RWPE2 (cell line): ENCODE results near the gene ITIH6.

Experiments used
- ATAC-seq: fragments of 200-7000 bp; cut with Tn5 transposase; 3 replicates; pipeline ENCODE4 v1.9.1; 2021; ENCODE audit warnings: low read depth
- DNase-seq: peaks from one replicate; pipeline ENCODE4 v3.0.0-alpha.2; 2020; ENCODE audit warnings: low spot score
- H3K27ac ChIP-seq: fragments of 450-650 bp; 2 replicates; pipeline ENCODE4 v1.5.1; 2017; ENCODE audit warnings: mild to moderate bottlenecking; ENCODE audit not compliant: poor library complexity, severe bottlenecking
- H3K27me3 ChIP-seq: fragments of 250-450 bp; sonication (Bioruptor Pico); 2 replicates; pipeline ENCODE4 v1.5.1; 2021; ENCODE audit warnings: mild to moderate bottlenecking, moderate library complexity; ENCODE audit not compliant: insufficient read depth, poor library complexity, severe bottlenecking
- H3K36me3 ChIP-seq: fragments of 250-450 bp; sonication (Bioruptor Pico); 2 replicates; pipeline ENCODE4 v1.5.1; 2020; ENCODE audit warnings: low read depth, mild to moderate bottlenecking, moderate library complexity
- H3K4me1 ChIP-seq: fragments of 250-450 bp; sonication (Bioruptor Pico); 2 replicates; pipeline ENCODE4 v1.5.1; 2021; ENCODE audit warnings: mild to moderate bottlenecking, moderate library complexity; ENCODE audit not compliant: insufficient read depth, poor library complexity, severe bottlenecking
- H3K4me3 ChIP-seq: fragments of 250-450 bp; sonication (Bioruptor Pico); 2 replicates; pipeline ENCODE4 v1.5.1; 2021; ENCODE audit warnings: mild to moderate bottlenecking, moderate library complexity; ENCODE audit not compliant: severe bottlenecking
- H3K9me3 ChIP-seq: fragments of 250-450 bp; sonication (Bioruptor Pico); 2 replicates; pipeline ENCODE4 v1.5.1; 2021; ENCODE audit warnings: mild to moderate bottlenecking, moderate library complexity; ENCODE audit not compliant: severe bottlenecking
- TF ChIP-seq, protein P1 (sequence below): fragments of 450-650 bp; IDR thresholded peaks from one replicate; pipeline ENCODE4 v1.5.1; 2017; ENCODE audit warnings: mild to moderate bottlenecking, moderate library complexity; ENCODE audit not compliant: poor library complexity, severe bottlenecking

The ITIH6 gene

DNA sequence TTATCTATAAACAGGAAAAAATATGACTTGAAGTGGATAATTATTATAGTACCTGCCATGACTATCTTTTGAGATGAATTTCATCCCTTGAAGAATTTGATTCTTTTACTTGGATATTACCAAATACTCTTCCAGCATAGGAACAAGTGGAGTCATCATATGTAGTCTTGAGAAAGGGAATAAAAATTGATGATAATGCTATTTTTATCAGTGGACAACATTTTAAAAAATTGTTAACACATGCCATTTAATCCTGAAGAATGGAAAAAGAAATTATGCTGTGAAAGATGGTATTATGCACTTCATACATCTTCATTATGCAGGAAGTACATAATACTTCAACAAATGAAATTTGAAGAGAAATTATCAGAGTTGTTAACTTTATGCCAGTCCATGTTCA is 83.6 kb downstream of the ITIH6 start:
- TF ChIP-seq, protein P1, sequence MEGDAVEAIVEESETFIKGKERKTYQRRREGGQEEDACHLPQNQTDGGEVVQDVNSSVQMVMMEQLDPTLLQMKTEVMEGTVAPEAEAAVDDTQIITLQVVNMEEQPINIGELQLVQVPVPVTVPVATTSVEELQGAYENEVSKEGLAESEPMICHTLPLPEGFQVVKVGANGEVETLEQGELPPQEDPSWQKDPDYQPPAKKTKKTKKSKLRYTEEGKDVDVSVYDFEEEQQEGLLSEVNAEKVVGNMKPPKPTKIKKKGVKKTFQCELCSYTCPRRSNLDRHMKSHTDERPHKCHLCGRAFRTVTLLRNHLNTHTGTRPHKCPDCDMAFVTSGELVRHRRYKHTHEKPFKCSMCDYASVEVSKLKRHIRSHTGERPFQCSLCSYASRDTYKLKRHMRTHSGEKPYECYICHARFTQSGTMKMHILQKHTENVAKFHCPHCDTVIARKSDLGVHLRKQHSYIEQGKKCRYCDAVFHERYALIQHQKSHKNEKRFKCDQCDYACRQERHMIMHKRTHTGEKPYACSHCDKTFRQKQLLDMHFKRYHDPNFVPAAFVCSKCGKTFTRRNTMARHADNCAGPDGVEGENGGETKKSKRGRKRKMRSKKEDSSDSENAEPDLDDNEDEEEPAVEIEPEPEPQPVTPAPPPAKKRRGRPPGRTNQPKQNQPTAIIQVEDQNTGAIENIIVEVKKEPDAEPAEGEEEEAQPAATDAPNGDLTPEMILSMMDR = no peak
- DNase-seq (no peak), ATAC-seq (no peak)
- H3K4me3 ChIP-seq = no peak overlapping the region
- H3K27me3 ChIP-seq = no peaks in the 10 kb centered on the region
- H3K9me3 ChIP-seq = no peaks in the 10 kb centered on the region
- H3K36me3 ChIP-seq = no peaks in the 10 kb centered on the region
- H3K4me1 ChIP-seq = peaks cover 10% of the 10 kb centered on the region
- no peak overlapping the region for H3K27ac ChIP-seq

DNA sequence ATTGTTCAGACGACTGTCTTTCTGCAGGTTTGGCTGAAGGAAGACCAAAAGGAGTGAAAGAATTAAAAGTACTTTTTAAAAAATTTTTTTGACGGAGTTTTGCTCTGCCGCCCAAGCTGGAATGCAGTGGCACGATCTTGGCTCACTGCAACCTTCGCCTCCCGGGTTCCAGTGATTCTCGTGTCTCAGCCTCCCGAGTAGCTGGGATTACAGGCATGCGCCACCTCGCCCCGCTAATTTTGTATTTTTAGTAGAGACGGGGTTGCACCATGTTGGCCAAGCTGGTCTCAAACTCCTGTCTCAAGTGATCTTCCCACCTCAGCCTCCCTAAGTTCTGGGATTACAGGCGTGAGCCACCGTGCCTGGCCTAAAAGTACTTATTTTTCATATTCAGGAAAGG is 86.3 kb downstream of the ITIH6 start:
- Histone ChIP-seq H3K27ac (no peak overlapping the region), H3K27me3 (no peaks in the 10 kb centered on the region), H3K4me3 (no peak overlapping the region), H3K36me3 (no peaks in the 10 kb centered on the region), H3K9me3 (no peaks in the 10 kb centered on the region), H3K4me1 (peaks cover 10% of the 10 kb centered on the region)
- TF ChIP-seq, protein P1 = no peak
- DNase-seq (no peak), ATAC-seq (no peak)

DNA sequence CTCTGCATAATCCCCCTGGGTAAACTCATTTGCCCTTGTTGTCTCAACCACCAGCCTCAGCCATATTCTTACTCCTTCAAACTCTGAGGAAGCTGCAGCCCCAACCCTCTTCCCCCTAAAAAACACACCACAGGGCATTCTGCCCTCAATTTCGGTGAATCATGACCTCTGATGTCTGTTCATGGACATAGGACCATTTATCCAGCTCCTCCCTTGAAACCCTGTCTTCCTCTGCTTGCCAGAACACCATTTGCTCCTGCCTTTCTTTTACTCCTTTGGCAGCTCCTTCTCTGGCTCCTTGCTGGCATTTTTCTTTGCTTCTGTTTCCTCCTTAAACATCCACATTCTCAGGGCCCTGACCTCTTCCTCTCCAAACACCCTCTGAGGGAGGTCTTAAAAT is 87.1 kb downstream of the ITIH6 start:
- DNase-seq (no peak), ATAC-seq (no peak)
- Histone ChIP-seq H3K4me1 (peaks cover 8% of the 10 kb centered on the region), H3K27me3 (no peaks in the 10 kb centered on the region), H3K36me3 (no peaks in the 10 kb centered on the region), H3K27ac (no peak overlapping the region), H3K9me3 (no peaks in the 10 kb centered on the region), H3K4me3 (no peak overlapping the region)
- TF ChIP-seq, protein P1 = no peak

DNA sequence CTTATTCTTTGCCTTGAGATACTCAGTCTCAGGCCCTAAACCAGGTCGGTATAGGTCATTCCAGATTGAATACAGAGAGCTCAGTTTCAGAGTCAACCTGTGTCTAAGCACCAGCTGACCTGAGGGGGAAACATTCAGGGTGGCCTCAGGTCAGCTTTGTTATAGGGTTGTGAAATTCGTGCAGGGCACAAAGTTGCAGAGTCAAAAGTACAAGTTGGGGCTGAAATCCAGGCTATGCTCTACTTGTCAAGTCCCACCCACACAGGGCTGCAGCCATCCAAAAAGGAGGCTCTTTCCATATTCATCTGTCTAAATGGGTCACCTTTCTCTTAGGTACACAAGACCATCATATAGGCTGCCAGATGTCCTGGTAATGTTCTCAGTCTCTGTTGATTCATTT is 89.7 kb downstream of the ITIH6 start:
- Histone ChIP-seq H3K36me3 (no peaks in the 10 kb centered on the region), H3K27ac (no peak overlapping the region), H3K9me3 (no peaks in the 10 kb centered on the region), H3K4me3 (no peak overlapping the region), H3K27me3 (no peaks in the 10 kb centered on the region), H3K4me1 (no peaks in the 10 kb centered on the region)
- TF ChIP-seq, protein P1 = no peak
- ATAC-seq (no peak), DNase-seq (no peak)
